Lower leg skin (tissue), 3 donors: Measurements from ENCODE around the gene CHMP5.

Source experiments
- CTCF ChIP-seq, 3 donors: fragments of 450-650 bp; IDR thresholded peaks; one replicate each; pipeline ENCODE4 v1.5.1; 2016; ENCODE audit warnings: antibody characterized with exemption in 3 of 3, mild to moderate bottlenecking in 3 of 3, moderate library complexity in 2 of 3
- POLR2A ChIP-seq, 2 donors: fragments of 450-650 bp; IDR thresholded peaks; one replicate each; pipeline ENCODE4 v1.6.1; 2016 to 2017; ENCODE audit warnings: antibody characterized with exemption in 2 of 2, mild to moderate bottlenecking in 1 of 2, moderate library complexity in 1 of 2

GRCh38 chr9:33245341-33245740 is 19.5 kb upstream of the CHMP5 start:
- no peak for TF ChIP-seq POLR2A (IDR thresholded peaks at IDR 0.05)
- TF ChIP-seq CTCF (IDR thresholded peaks at IDR 0.05), result no peak
